Lung (tissue), 12 donors: ENCODE data around the gene STK38L. TPM values are rescaled to one million over a fixed set of nuclear protein-coding genes. Genes with fewer than 3 reads are reported as not detected.

ENCODE experiments used
- ATAC-seq: fragments of 200-7000 bp; cut with Tn5 transposase; one replicate; pipeline ENCODE4 v1.9.1; 2020; ENCODE audit warnings: moderate number of reproducible peaks; ENCODE audit not compliant: insufficient read depth, low FRiP score
- DNase-seq, 3 donors: peaks; one replicate each; pipeline ENCODE4 v3.0.0-alpha.2; 2013 to 2017
- H3K27ac ChIP-seq, 2 donors: one replicate each; pipeline ENCODE4 v1.5.1; 2013; ENCODE audit warnings: mild to moderate bottlenecking in 2 of 2, moderate library complexity in 2 of 2, control low read depth in 1 of 2, inconsistent platforms in 1 of 2, low read depth in 1 of 2, low read length in 1 of 2
- H3K27me3 ChIP-seq, 3 donors: one replicate each; pipeline ENCODE4 v1.5.1; 2013; ENCODE audit warnings: low read length in 2 of 3; ENCODE audit not compliant: control insufficient read depth in 3 of 3, insufficient read depth in 3 of 3
- H3K36me3 ChIP-seq, 4 donors: one replicate each; pipeline ENCODE4 v1.5.1; 2013; ENCODE audit warnings: low read length in 4 of 4, mild to moderate bottlenecking in 1 of 4, moderate library complexity in 1 of 4; ENCODE audit not compliant: control insufficient read depth in 4 of 4, insufficient read depth in 4 of 4
- H3K4me1 ChIP-seq, 5 donors: one replicate each; pipeline ENCODE4 v1.5.1; 2013; ENCODE audit warnings: low read length in 5 of 5, mild to moderate bottlenecking in 2 of 5, moderate library complexity in 1 of 5; ENCODE audit not compliant: control insufficient read depth in 5 of 5, insufficient read depth in 5 of 5
- H3K4me3 ChIP-seq: one replicate; pipeline ENCODE4 v1.5.1; 2013; ENCODE audit warnings: mild to moderate bottlenecking, control low read depth, moderate library complexity
- H3K9ac ChIP-seq, 2 donors: one replicate each; pipeline ENCODE4 v1.5.1; 2013; ENCODE audit warnings: low read length in 2 of 2, control low read depth in 1 of 2; ENCODE audit not compliant: insufficient read depth in 1 of 2
- H3K9me3 ChIP-seq, 4 donors: one replicate each; pipeline ENCODE4 v1.5.1; 2013; ENCODE audit warnings: low read length in 3 of 4, mild to moderate bottlenecking in 1 of 4, moderate library complexity in 1 of 4; ENCODE audit not compliant: control insufficient read depth in 4 of 4, insufficient read depth in 3 of 4
- WGBS, 2 donors: extraction: QIAGEN DNeasy Blood & Tissue Kit; methylation state at CpG; one replicate each; pipeline ENCODE4 v1.1.7; 2013; 5-methylcytosine and 5-hydroxymethylcytosine counted together
- polyA plus RNA-seq, 2 donors: library from polyadenylated mRNA; stranded (reverse); fragments of 200-250 nt; gene quantifications; one replicate each; pipeline ENCODE4 v1.2.1, GENCODE V29; 2013
- total RNA-seq, 2 donors: library from RNA; depleted of rRNA in 1 of 2; stranded (reverse); fragments of >200 nt in 1 of 2; gene quantifications; one replicate each; pipeline ENCODE4 v1.2.1, GENCODE V29; 2014 to 2021
- TF ChIP-seq, protein P1 (sequence below): IDR thresholded peaks from 2 replicates; pipeline ENCODE4 v1.5.1; 2012; ENCODE audit warnings: mild to moderate bottlenecking; ENCODE audit errors: control extremely low read depth, extremely low read depth
- donor health status: control.
- donor health status: control.
- donor health status: Bipolar disorder and iron deficiency.
- donor health status: healthy.
- donor health status: DM: yes; HTN: yes; CAD: no.

The STK38L gene
- total and polyA plus RNA-seq, 4 donors = 6.5 to 41.5 (median 18.5) TPM

DNA sequence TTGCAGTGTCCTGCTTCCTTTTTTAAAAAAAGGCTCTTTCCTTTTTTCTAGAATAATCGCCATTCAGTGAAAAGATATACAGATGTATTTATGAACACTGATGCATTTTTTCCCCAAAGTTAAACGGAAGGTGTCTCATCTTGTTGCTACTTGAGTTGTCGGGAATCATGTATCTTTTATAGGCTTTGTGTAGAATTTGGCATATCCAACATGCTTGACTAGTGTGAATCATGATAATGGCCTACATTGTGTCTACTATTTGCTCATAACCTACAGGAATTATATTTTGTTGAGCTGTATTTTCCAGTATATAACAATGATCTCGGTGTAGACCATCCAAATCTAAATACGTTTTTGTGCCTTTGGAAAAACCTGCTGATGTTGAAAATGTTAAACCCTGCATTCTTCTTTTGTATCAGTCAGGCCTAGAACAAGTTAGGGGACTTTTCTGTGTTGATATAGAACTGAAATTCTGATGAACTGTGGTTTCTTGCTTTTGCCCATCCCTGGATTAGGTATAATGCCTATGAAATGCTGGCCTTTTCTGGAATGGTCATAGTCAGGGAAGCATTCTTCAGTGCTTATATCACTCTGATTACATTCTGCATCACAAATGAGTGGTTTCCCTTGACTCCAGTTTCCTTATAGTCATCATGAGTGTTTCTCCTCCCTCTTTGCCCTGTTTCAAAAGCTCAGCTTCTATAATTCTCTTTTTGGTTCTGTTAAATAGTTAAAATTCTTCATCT, 99.3 kb downstream of the STK38L start:
- Histone ChIP-seq H3K27ac (no peak overlapping the region), H3K9ac (no peak overlapping the region), H3K4me3 (no peak overlapping the region), H3K4me1 (no peaks in the 10 kb centered on the region), H3K27me3 (no peaks in the 10 kb centered on the region), H3K9me3 (peaks cover 0 to 3% (median 0%) of the 10 kb centered on the region in 4 donors), H3K36me3 (no peaks in the 10 kb centered on the region)
- ATAC-seq (no peak), DNase-seq (no peak)
- 90 to 95% methylated on average over 5 of the region's 5 CpGs for whole genome bisulfite sequencing, 2 donors
- TF ChIP-seq, protein P1, sequence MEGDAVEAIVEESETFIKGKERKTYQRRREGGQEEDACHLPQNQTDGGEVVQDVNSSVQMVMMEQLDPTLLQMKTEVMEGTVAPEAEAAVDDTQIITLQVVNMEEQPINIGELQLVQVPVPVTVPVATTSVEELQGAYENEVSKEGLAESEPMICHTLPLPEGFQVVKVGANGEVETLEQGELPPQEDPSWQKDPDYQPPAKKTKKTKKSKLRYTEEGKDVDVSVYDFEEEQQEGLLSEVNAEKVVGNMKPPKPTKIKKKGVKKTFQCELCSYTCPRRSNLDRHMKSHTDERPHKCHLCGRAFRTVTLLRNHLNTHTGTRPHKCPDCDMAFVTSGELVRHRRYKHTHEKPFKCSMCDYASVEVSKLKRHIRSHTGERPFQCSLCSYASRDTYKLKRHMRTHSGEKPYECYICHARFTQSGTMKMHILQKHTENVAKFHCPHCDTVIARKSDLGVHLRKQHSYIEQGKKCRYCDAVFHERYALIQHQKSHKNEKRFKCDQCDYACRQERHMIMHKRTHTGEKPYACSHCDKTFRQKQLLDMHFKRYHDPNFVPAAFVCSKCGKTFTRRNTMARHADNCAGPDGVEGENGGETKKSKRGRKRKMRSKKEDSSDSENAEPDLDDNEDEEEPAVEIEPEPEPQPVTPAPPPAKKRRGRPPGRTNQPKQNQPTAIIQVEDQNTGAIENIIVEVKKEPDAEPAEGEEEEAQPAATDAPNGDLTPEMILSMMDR = no peak

GRCh38 chr12:27344246-27344645, 100.2 kb downstream of the STK38L start:
- H3K9me3 ChIP-seq = peaks cover 0 to 3% (median 0%) of the 10 kb centered on the region in 4 donors
- no peak overlapping the region for H3K4me3 ChIP-seq
- no peaks in the 10 kb centered on the region for H3K4me1 ChIP-seq
- H3K27ac ChIP-seq = no peak overlapping the region
- no peak overlapping the region for H3K9ac ChIP-seq
- H3K36me3 ChIP-seq = no peaks in the 10 kb centered on the region
- TF ChIP-seq, protein P1 = no peak
- no peaks in the 10 kb centered on the region for H3K27me3 ChIP-seq
- 63 to 92% methylated on average over 2 of the region's 2 CpGs for WGBS, 2 donors
- DNase-seq (no peak), ATAC-seq (no peak)

GRCh38 chr12:27344760-27345159, 100.7 kb downstream of the STK38L start:
- Histone ChIP-seq H3K27me3 (no peaks in the 10 kb centered on the region), H3K4me1 (no peaks in the 10 kb centered on the region), H3K27ac (no peak overlapping the region), H3K4me3 (no peak overlapping the region), H3K9ac (no peak overlapping the region), H3K9me3 (peaks cover 0 to 3% (median 0%) of the 10 kb centered on the region in 4 donors), H3K36me3 (no peaks in the 10 kb centered on the region)
- TF ChIP-seq, protein P1 = no peak
- WGBS, 2 donors = 84% methylated on average over 3 of the region's 3 CpGs
- DNase-seq (no peak), ATAC-seq (no peak)
